Measurements from ENCODE around the gene DEXI. TPM values are rescaled to one million over a fixed set of nuclear protein-coding genes. Genes with fewer than 3 reads are reported as not detected.
"Not testable (repeated sequence)": the region's sequence is repeated elsewhere in the genome, so short reads cannot be mapped to it uniquely, and the experiment has no call there.

Gene DEXI
- total and polyA plus RNA-seq, 9 donors, result 46.8 to 64.5 (median 52.3) TPM

DNA sequence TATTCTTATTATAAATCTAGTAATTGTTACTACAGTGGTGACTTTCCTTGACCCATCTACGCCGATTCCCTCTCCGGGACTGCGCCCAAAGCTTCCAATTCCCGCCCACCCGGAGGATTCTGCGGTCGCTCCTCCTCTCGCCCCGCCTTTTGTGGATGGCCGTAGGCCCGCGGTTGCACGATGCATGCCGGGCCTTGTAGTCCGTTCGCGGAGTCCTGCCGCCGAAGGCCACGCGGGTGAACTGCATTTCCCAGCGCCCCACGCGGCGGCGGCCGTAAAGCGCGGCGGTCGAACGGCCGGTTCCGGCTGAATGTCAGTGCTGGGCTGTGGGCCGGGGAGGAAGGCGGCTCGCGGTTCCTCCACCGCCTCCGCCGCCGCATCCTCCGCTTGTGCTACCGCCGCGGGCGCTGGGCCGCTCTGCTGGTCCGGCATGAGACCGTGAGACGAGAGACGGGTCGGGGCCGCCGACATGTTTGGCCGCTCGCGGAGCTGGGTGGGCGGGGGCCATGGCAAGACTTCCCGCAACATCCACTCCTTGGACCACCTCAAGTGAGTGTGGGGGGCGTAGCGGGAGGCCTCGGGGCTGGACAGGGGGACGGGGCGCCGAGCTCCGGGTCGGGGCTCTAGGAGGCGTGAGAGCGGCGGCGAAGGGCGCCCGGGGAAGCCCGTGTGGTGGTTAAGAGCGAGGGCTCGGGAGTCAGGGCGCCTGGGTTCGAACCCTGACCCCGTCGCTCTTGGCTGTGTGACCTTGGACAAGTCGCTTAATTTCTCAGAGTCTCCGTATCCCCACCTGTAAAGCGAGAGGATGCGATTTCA lies 2.2 kb upstream of the DEXI start, which contains the start of gene CLEC16A:
CLEC16A (plus strand) TSS at position 316 of the 816 bp plus-strand sequence; CDS start at position 470, 154 bp downstream.
- peak; percentile 99 for DNase-seq
- H3K27me3 ChIP-seq (ENCODE audit: control insufficient read depth, insufficient read depth, low read length), result no peaks in the 10 kb centered on the region
- H3K27ac ChIP-seq (ENCODE audit: low read length), result peak within 1 kb of the TSS; percentile 77
- peak within 1 kb of the TSS; percentile 89 for H3K4me3 ChIP-seq (ENCODE audit: low read length)
- H3K9me3 ChIP-seq (replicated peaks; ENCODE audit: control insufficient read depth, low read depth, low read length), result no peaks in the 10 kb centered on the region
- WGBS (ENCODE audit: insufficient coverage), result 1% methylated on average over 79 of the region's 86 CpGs
- H3K36me3 ChIP-seq (ENCODE audit: control insufficient read depth, insufficient read depth, low read length), result peaks cover 6% of the 10 kb centered on the region
- H3K4me1 ChIP-seq (ENCODE audit: control insufficient read depth, insufficient read depth, low read length), result peaks cover 47% of the 10 kb centered on the region

DNA sequence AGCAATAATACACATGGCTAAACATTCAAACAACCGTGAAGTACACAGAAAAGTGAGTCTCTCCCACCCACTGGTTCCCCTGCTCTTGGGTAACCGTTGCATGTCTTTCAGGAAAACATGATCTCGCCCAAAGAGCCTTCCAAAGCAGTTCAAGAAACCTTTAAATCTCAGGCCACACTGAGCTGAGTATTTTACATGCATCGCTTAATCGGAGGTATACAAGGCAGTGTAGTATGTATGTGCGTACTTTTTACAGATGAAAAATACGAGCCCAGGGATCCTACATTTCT lies 741 bp upstream of the DEXI start:
- H3K36me3 ChIP-seq (ENCODE audit: control insufficient read depth, insufficient read depth, low read length), result peaks cover 16% of the 10 kb centered on the region
- H3K4me1 ChIP-seq (ENCODE audit: control insufficient read depth, insufficient read depth, low read length), result peaks cover 60% of the 10 kb centered on the region
- H3K4me3 ChIP-seq (ENCODE audit: low read length), result peak overlapping the region; percentile 48
- H3K27me3 ChIP-seq (ENCODE audit: control insufficient read depth, insufficient read depth, low read length), result no peaks in the 10 kb centered on the region
- no peak overlapping the region for H3K27ac ChIP-seq (ENCODE audit: low read length)
- no peak for DNase-seq
- 100% methylated on average over 2 of the region's 7 CpGs for WGBS (ENCODE audit: insufficient coverage)
- no peaks in the 10 kb centered on the region for H3K9me3 ChIP-seq (replicated peaks; ENCODE audit: control insufficient read depth, low read depth, low read length)

DNA sequence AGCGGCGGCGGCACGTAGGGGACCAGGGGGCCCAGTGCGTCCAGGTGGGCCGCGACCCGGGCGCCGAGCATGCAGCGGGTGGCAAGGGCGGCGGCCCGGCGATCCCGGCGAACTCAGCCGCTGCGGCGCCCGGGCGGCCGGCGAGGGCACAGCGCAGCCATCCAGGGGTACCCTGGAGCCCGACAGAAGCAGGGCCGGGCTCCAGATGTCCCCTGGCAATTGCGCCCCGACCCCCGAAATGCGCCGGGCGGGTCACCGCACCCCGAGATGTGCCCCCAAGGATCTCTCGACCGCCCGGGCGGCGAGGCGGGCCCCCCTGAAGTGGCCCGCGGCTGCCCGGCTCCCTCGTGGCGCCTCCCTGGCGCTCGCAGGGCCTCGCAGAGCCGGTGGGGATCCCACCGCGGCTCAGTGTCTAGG lies 325 bp downstream of the DEXI start:
- H3K9me3 ChIP-seq (replicated peaks; ENCODE audit: control insufficient read depth, low read depth, low read length); H3K27ac ChIP-seq (ENCODE audit: low read length); DNase-seq; H3K27me3 ChIP-seq (ENCODE audit: control insufficient read depth, insufficient read depth, low read length): not testable (repeated sequence)
- Histone ChIP-seq H3K36me3 (ENCODE audit: control insufficient read depth, insufficient read depth, low read length) (peaks cover 24% of the 10 kb centered on the region), H3K4me1 (ENCODE audit: control insufficient read depth, insufficient read depth, low read length) (peaks cover 69% of the 10 kb centered on the region), H3K4me3 (ENCODE audit: low read length) (peak overlapping the region; percentile 48)
- WGBS (ENCODE audit: insufficient coverage), result under 1% methylated on average over 47 of the region's 52 CpGs

DNA sequence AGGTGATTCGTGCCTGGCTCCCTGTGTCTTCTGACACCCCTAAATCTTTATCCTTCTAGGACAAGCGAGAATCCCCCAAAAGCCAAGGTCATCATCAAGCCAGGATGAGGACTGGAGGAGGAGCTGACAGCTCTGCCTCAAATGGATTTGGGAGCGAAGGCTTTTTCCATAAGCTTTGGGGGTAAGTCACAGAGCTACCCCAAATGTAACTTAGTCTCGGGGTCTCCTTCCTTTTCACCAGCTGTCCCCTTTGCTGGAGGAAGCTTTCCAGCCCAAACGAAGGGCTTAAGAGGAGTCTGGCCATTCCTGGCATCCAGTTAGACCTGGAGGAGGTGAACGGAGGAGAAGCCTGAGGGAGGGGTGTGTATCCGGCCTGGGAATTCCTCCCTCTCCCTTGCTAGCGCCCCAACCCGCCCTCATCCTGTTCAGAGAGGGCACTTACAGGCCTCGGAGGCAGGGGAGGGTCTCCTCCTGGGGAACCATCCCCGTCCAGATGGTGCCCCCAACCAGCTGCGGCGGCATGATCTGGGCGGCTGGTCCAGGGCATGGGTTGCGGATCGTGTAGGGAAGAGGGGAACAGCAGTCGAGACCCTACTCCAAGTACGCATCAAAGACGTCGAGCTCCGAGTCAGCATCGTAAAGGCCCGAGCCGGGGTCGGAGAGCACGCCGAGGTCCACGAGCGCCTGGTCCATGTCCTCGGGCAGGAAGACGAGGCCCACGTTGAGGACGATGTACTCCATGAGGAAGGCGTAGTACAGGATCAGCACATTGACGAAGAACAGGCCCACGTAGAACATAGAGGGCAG lies 938 bp downstream of the DEXI start:
- Histone ChIP-seq H3K27ac (ENCODE audit: low read length) (peak overlapping the region; percentile 56), H3K9me3 (replicated peaks; ENCODE audit: control insufficient read depth, low read depth, low read length) (no peaks in the 10 kb centered on the region), H3K27me3 (ENCODE audit: control insufficient read depth, insufficient read depth, low read length) (no peaks in the 10 kb centered on the region), H3K36me3 (ENCODE audit: control insufficient read depth, insufficient read depth, low read length) (peaks cover 30% of the 10 kb centered on the region), H3K4me3 (ENCODE audit: low read length) (peak overlapping the region; percentile 48), H3K4me1 (ENCODE audit: control insufficient read depth, insufficient read depth, low read length) (peaks cover 69% of the 10 kb centered on the region)
- WGBS (ENCODE audit: insufficient coverage), result 5% methylated on average over 16 of the region's 36 CpGs
- DNase-seq, result peak; percentile 46

DNA sequence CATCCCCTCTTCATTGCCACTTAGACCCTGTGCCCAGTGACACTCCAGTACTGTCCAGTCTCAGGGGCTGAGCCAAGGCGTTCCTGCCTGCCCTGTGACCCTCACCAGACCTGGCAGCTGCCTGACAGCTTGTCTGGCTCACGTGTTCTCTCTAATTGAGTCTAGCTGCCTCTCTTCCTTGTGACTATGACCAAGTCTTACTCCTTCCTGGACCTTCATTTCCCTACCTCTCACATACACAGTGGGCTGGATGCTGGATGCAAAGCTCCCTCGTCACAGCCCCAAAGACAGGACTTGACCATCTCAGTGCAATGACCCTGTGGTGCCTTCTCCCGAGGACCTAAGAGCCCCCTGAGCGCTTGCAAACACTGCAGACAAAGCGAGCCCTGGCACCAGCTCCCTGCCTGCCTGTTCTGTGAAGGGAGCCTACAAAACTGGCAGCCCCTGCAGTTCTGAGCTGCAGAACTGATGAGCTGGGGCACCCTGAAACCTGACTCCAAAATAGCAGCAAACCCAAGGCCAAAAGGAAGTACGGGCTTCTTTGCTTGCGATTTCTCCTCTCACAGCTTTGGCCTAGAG lies 1.7 kb downstream of the DEXI start:
- Histone ChIP-seq H3K4me1 (ENCODE audit: control insufficient read depth, insufficient read depth, low read length) (peaks cover 65% of the 10 kb centered on the region), H3K4me3 (ENCODE audit: low read length) (peak overlapping the region; percentile 48), H3K36me3 (ENCODE audit: control insufficient read depth, insufficient read depth, low read length) (peaks cover 30% of the 10 kb centered on the region), H3K27ac (ENCODE audit: low read length) (peak overlapping the region; percentile 56), H3K27me3 (ENCODE audit: control insufficient read depth, insufficient read depth, low read length) (no peaks in the 10 kb centered on the region), H3K9me3 (replicated peaks; ENCODE audit: control insufficient read depth, low read depth, low read length) (no peaks in the 10 kb centered on the region)
- WGBS (ENCODE audit: insufficient coverage), result 21% methylated on average over 8 of the region's 8 CpGs
- DNase-seq, result peak; percentile 57

DNA sequence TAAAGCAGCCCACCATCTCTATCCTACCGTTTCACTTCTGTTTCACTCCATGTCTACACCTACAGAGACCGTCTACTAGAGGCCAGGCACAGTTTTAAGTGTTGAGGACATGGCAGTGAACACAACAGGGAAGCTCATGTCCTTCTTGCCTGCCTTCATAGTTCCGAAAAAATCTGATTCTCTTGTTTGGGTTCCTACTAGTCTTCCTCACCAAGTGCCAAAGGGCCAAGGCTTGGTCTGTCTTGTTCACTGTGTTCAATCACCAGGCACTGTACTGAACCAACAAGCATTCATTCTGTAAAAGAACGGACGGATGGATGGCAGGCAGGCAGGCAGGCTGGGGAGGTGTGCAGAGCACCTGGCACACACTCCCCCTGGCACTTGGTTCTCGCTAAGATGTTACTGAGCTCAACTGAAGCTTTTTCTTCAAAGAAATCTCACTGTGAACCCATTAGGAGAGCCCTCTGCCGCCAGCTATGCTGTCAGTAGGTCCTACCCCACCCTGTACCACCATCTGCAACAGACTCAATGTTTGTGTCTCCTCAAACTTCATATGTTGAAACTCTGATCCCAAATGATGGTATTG lies 2.5 kb downstream of the DEXI start:
- peaks cover 61% of the 10 kb centered on the region for H3K4me1 ChIP-seq (ENCODE audit: control insufficient read depth, insufficient read depth, low read length)
- peaks cover 31% of the 10 kb centered on the region for H3K36me3 ChIP-seq (ENCODE audit: control insufficient read depth, insufficient read depth, low read length)
- DNase-seq, result no peak
- no peak overlapping the region for H3K27ac ChIP-seq (ENCODE audit: low read length)
- H3K4me3 ChIP-seq (ENCODE audit: low read length), result peak overlapping the region; percentile 10
- no peaks in the 10 kb centered on the region for H3K9me3 ChIP-seq (replicated peaks; ENCODE audit: control insufficient read depth, low read depth, low read length)
- no peaks in the 10 kb centered on the region for H3K27me3 ChIP-seq (ENCODE audit: control insufficient read depth, insufficient read depth, low read length)
- WGBS (ENCODE audit: insufficient coverage), result 86% methylated on average over 7 of the region's 7 CpGs

DNA sequence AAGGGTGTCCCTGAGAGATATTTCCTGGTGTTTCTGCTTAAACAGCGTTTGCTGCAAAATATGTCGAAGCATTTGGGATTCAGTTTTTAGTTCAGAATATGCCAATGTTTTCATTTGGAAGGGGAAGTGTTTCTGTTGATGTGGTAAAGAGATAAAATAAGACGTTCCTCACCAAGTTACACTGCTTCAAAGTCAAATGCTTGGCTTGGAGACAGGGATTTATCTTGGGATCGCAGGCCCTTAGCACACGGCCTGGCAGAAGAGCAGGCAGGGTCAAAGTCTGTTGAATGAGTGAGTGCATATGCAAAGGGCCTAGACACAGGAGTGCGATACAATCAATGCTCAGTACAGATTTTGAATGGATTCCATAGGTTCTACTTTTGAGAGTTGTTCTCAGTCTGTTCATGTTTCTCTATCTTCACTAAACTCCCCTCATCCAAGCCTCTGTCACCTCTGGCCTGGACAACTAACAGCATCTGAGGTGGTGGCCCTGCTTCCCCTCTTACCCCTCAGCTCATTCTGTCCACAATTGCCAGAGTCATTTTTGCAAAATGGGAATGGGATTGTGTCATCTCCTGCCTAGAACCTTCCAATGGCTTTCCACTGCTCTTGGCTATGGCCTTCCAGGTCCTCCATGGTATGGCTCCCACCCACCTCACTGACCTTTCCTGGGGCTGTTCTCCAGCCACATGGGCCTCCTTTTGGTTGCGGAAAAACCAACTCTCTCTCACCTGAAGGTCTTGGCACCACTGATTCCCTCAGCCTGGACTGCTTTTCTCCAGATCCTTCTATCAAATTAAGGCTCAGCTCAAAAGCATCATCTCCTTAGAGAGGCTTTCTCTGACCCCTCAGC lies 3.2 kb downstream of the DEXI start:
- peaks cover 66% of the 10 kb centered on the region for H3K4me1 ChIP-seq (ENCODE audit: control insufficient read depth, insufficient read depth, low read length)
- DNase-seq, result no peak
- H3K9me3 ChIP-seq (replicated peaks; ENCODE audit: control insufficient read depth, low read depth, low read length), result no peaks in the 10 kb centered on the region
- WGBS (ENCODE audit: insufficient coverage), result 89% methylated on average over 1 of the region's 7 CpGs
- H3K27ac ChIP-seq (ENCODE audit: low read length), result peak overlapping the region; percentile 13
- peaks cover 33% of the 10 kb centered on the region for H3K36me3 ChIP-seq (ENCODE audit: control insufficient read depth, insufficient read depth, low read length)
- H3K4me3 ChIP-seq (ENCODE audit: low read length), result no peak overlapping the region
- no peaks in the 10 kb centered on the region for H3K27me3 ChIP-seq (ENCODE audit: control insufficient read depth, insufficient read depth, low read length)

DNA sequence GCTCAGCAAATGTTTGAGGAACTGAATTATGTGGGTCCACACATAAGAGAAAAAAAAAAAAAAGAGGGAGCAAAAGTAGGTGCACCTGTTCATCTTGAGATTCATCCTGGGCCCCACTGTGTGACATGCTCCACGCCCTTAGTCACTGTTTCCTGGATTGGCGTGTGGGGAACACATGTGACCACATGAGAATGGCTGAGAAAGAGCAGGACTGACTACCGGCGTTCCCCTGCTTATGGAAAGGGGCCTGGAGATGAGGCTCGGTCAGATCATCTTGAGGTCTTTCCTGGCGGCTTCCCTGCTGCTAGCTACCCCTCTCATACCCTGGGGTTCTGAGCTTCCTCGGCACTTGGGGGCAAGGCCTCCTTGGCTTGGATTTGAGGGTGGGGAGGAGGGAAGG lies 3.9 kb downstream of the DEXI start:
- no peak overlapping the region for H3K4me3 ChIP-seq (ENCODE audit: low read length)
- peaks cover 66% of the 10 kb centered on the region for H3K4me1 ChIP-seq (ENCODE audit: control insufficient read depth, insufficient read depth, low read length)
- H3K9me3 ChIP-seq (replicated peaks; ENCODE audit: control insufficient read depth, low read depth, low read length), result no peaks in the 10 kb centered on the region
- no peak for DNase-seq
- peaks cover 39% of the 10 kb centered on the region for H3K36me3 ChIP-seq (ENCODE audit: control insufficient read depth, insufficient read depth, low read length)
- H3K27ac ChIP-seq (ENCODE audit: low read length), result no peak overlapping the region
- no peaks in the 10 kb centered on the region for H3K27me3 ChIP-seq (ENCODE audit: control insufficient read depth, insufficient read depth, low read length)
- WGBS (ENCODE audit: insufficient coverage), result 48% methylated on average over 2 of the region's 7 CpGs

DNA sequence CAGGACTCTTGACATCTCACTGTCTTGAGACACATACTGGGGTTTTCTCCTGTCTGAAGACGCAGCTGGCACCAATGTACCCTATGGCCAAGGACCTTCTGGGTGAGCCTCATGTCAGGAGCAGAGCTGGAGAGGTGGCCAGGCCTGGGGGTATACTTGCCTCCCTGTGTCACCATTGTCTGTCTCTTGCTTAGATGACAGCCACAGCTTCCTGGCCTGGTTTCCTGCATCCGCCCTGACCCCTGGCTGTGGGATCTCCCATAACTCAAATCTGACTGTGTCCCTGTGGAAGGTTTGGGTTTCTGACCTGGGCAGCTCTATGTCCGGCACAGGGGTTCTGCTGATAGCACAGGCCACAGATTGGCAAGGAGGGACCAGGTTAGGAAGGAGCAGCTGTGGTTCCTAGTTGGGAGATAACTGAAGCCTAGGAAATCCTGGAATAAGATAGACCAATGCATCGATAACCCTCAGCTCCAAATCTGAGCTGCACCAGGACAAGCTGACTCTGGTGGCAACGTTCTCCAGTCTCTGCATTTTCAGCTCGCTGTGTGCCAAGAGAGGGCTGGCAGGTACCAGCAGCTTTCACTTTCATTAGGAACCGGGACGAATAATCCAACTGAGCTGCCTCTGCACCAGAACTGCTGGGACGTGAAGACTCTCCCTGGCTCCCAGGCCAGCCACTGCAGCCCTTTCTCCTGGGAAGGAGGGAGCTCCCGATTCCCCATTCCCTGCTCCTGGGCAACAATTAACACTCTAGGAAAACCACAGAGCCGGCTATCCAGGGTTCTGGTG lies 5.0 kb downstream of the DEXI start:
- Histone ChIP-seq H3K9me3 (replicated peaks; ENCODE audit: control insufficient read depth, low read depth, low read length) (no peaks in the 10 kb centered on the region), H3K4me3 (ENCODE audit: low read length) (no peak overlapping the region), H3K4me1 (ENCODE audit: control insufficient read depth, insufficient read depth, low read length) (peaks cover 61% of the 10 kb centered on the region), H3K36me3 (ENCODE audit: control insufficient read depth, insufficient read depth, low read length) (peaks cover 47% of the 10 kb centered on the region), H3K27ac (ENCODE audit: low read length) (no peak overlapping the region), H3K27me3 (ENCODE audit: control insufficient read depth, insufficient read depth, low read length) (no peaks in the 10 kb centered on the region)
- WGBS (ENCODE audit: insufficient coverage), result 67% methylated on average over 9 of the region's 11 CpGs
- no peak for DNase-seq
